ENCODE results near the gene ADAMTSL4.

DNA sequence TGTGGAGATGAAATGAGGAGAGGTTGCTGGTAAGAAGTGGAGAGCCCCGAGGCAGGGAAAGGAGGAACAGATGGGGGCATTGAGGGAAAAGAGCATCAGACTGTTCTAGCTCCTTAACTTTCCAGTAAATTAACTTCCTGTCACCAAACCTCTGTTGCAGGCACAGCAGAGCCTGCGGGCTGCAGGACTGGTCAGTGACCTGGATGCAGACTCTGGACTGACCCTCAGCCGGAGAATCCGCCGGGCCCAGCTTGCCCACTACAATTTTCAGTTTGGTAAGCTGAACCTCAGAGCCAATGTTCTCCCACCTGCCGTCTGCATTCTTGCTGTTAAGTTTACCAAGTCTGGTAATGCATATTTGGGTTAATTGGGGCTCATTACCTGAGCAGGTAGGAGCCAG lies 43.8 kb upstream of the ADAMTSL4 start:
- TF ChIP-seq, protein P1, sequence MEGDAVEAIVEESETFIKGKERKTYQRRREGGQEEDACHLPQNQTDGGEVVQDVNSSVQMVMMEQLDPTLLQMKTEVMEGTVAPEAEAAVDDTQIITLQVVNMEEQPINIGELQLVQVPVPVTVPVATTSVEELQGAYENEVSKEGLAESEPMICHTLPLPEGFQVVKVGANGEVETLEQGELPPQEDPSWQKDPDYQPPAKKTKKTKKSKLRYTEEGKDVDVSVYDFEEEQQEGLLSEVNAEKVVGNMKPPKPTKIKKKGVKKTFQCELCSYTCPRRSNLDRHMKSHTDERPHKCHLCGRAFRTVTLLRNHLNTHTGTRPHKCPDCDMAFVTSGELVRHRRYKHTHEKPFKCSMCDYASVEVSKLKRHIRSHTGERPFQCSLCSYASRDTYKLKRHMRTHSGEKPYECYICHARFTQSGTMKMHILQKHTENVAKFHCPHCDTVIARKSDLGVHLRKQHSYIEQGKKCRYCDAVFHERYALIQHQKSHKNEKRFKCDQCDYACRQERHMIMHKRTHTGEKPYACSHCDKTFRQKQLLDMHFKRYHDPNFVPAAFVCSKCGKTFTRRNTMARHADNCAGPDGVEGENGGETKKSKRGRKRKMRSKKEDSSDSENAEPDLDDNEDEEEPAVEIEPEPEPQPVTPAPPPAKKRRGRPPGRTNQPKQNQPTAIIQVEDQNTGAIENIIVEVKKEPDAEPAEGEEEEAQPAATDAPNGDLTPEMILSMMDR (IDR thresholded peaks at IDR 0.05; ENCODE audit: extremely low read depth in 1 of 2, insufficient read depth in 1 of 2, low read depth in 1 of 2, low read length in 2 of 2) = no peak
- TF ChIP-seq EZH2 (IDR thresholded peaks at IDR 0.05; ENCODE audit: borderline replicate concordance, low read depth, low read length, severe bottlenecking) = no peak
- no peak for TF ChIP-seq POLR2AphosphoS5 (IDR thresholded peaks at IDR 0.05; ENCODE audit: insufficient read depth, low read depth, low read length)
- TF ChIP-seq POLR2A (IDR thresholded peaks at IDR 0.05; ENCODE audit: low read depth, low read length) = no peak
- TF ChIP-seq FOS (IDR thresholded peaks at IDR 0.05; ENCODE audit: borderline replicate concordance, insufficient read depth, low read length) = no peak
- TF ChIP-seq JUN (IDR thresholded peaks at IDR 0.05; ENCODE audit: borderline replicate concordance, insufficient read depth, insufficient read length, low read depth) = no peak
